Common myeloid progenitor, CD34-positive (primary cell): ENCODE measurements around the gene CPA3. TPM values are rescaled to one million over a fixed set of nuclear protein-coding genes. Genes with fewer than 3 reads are reported as not detected.

Experiments
- CTCF ChIA-PET: fragments of 350-600 bp; sonication (Branson Sonifier 250); formaldehyde crosslinking; loops from one replicate; lab custom pipeline; 2021; ENCODE audit warnings: antibody characterized with exemption; lab: Charles Lee
- POLR2A ChIA-PET: fragments of 350-600 bp; sonication (Branson Sonifier 250); formaldehyde crosslinking; loops from one replicate; lab custom pipeline; 2021; ENCODE audit warnings: antibody characterized with exemption; lab: Charles Lee
- DNase-seq, 3 donors: peaks; one replicate each; pipeline versions ENCODE4 v3.0.0 to v3.0.0-alpha.2; 2013
- H3K27ac ChIP-seq, 2 experiments: 1 replicate in 1 of 2; 2 replicates in 1 of 2; pipeline ENCODE4 v1.7.0; 2013; ENCODE audit warnings: inconsistent platforms in 2 of 2, low read length in 2 of 2, mild to moderate bottlenecking in 2 of 2, low read depth in 1 of 2, moderate library complexity in 1 of 2; ENCODE audit not compliant: severe bottlenecking in 2 of 2, insufficient read depth in 1 of 2, poor library complexity in 1 of 2
- H3K27me3 ChIP-seq, 5 experiments: replicated peaks in 2 of 5; 1 replicate in 3 of 5; 2 replicates in 2 of 5; pipeline versions ENCODE4 v1.6.1 to v1.7.0; 2013; ENCODE audit warnings: low read length in 4 of 5, mild to moderate bottlenecking in 2 of 5, moderate library complexity in 2 of 5, inconsistent platforms in 1 of 5; ENCODE audit not compliant: insufficient read depth in 5 of 5, control insufficient read depth in 4 of 5
- H3K36me3 ChIP-seq, 4 experiments: 1 replicate in 2 of 4; 2 replicates in 2 of 4; pipeline versions ENCODE4 v1.6.1 to v1.7.0; 2013; ENCODE audit warnings: low read length in 3 of 4, control low read depth in 1 of 4, mild to moderate bottlenecking in 1 of 4; ENCODE audit not compliant: control insufficient read depth in 4 of 4, insufficient read depth in 4 of 4
- H3K4me1 ChIP-seq, 4 experiments: 1 replicate in 3 of 4; 2 replicates in 1 of 4; pipeline versions ENCODE4 v1.6.1 to v1.7.1; 2013; ENCODE audit warnings: low read length in 3 of 4, mild to moderate bottlenecking in 3 of 4, control low read depth in 1 of 4, inconsistent platforms in 1 of 4, moderate library complexity in 1 of 4; ENCODE audit not compliant: control insufficient read depth in 4 of 4, insufficient read depth in 4 of 4; ENCODE audit errors: control extremely low read depth in 1 of 4
- H3K4me3 ChIP-seq, 7 experiments: 1 replicate in 4 of 7; 2 replicates in 3 of 7; pipeline versions ENCODE4 v1.5.1 to v1.7.0; 2013; ENCODE audit warnings: mild to moderate bottlenecking in 7 of 7, low read length in 6 of 7, moderate library complexity in 6 of 7, inconsistent platforms in 2 of 7, low read depth in 2 of 7, control low read depth in 1 of 7; ENCODE audit not compliant: insufficient read depth in 4 of 7, control insufficient read depth in 1 of 7; ENCODE audit errors: extremely low read depth in 1 of 7
- H3K9me3 ChIP-seq, 5 experiments: 1 replicate in 4 of 5; 2 replicates in 1 of 5; pipeline versions ENCODE4 v1.6.1 to v1.7.1; 2013; ENCODE audit warnings: low read length in 4 of 5, mild to moderate bottlenecking in 2 of 5, inconsistent platforms in 1 of 5, low read depth in 1 of 5, moderate library complexity in 1 of 5; ENCODE audit not compliant: control insufficient read depth in 4 of 5, insufficient read depth in 2 of 5; ENCODE audit errors: control extremely low read depth in 1 of 5
- WGBS: methylation state at CpG from one replicate; pipeline ENCODE4 v1.1.5; 2013; ENCODE audit not compliant: insufficient coverage; 5-methylcytosine and 5-hydroxymethylcytosine counted together
- polyA plus RNA-seq: library from polyadenylated mRNA; unstranded; fragments of 120-200 nt; gene quantifications from one replicate; pipeline ENCODE4 v1.2.1, GENCODE V29; 2013

The CPA3 gene
- 128 TPM for polyA plus RNA-seq

- H3K4me1 ChIP-seq, result peaks cover 20 to 53% (median 32%) of the 10 kb centered on the region in 4 experiments
- peak; percentile 64 to 92 (median 89) for DNase-seq
- no peaks in the 10 kb centered on the region for H3K27me3 ChIP-seq
- H3K9me3 ChIP-seq, result no peaks in the 10 kb centered on the region
- 0% methylated on average over 1 of the region's 1 CpG for WGBS
- ChIA-PET CTCF (interaction anchor here (0.6 to 11.2 kb wide), 6 partner anchors 9 to 115 kb away, joined by 3 to 155 read pairs (median 4); no protein-coding TSS in a partner anchor), POLR2A (no interaction called here)
- peak within 1 kb of the TSS; percentile 25 to 56 for H3K27ac ChIP-seq
- peak within 1 kb of the TSS in 6 of 7 experiments; percentile 19 to 60 (median 38) for H3K4me3 ChIP-seq
- H3K36me3 ChIP-seq, result no peaks in the 10 kb centered on the region
These were observed at the start of gene CPA3 for GRCh38 chr3:148865049-148865448. Gene CPA3 (plus strand): TSS chr3:148865296. CDS start chr3:148865308, 12 bp downstream.

- no peak overlapping the region for H3K27ac ChIP-seq
- CTCF ChIA-PET, result no interaction called here
- no peaks in the 10 kb centered on the region for H3K36me3 ChIP-seq
- POLR2A ChIA-PET, result no interaction called here
- DNase-seq, result no peak
- no peaks in the 10 kb centered on the region for H3K4me1 ChIP-seq
- peaks cover 0 to under 1% (median 0%) of the 10 kb centered on the region in 5 experiments for H3K27me3 ChIP-seq
- no peak overlapping the region for H3K4me3 ChIP-seq
- H3K9me3 ChIP-seq, result no peaks in the 10 kb centered on the region
- 95% methylated on average over 11 of the region's 11 CpGs for WGBS
These were observed 49.6 kb upstream of the CPA3 start for GRCh38 chr3:148815316-148816110.

- 100% methylated on average over 2 of the region's 2 CpGs for WGBS
- no peaks in the 10 kb centered on the region for H3K36me3 ChIP-seq
- no peak overlapping the region for H3K27ac ChIP-seq
- no peak for DNase-seq
- ChIA-PET POLR2A (no interaction called here), CTCF (no interaction called here)
- no peaks in the 10 kb centered on the region for H3K4me1 ChIP-seq
- H3K4me3 ChIP-seq, result no peak overlapping the region
- H3K9me3 ChIP-seq, result no peaks in the 10 kb centered on the region
- no peaks in the 10 kb centered on the region for H3K27me3 ChIP-seq
These were observed 48.7 kb upstream of the CPA3 start for GRCh38 chr3:148816427-148816826.

GRCh38 chr3:148816981-148817525 lies 48.0 kb upstream of the CPA3 start:
- DNase-seq, result no peak
- CTCF ChIA-PET, result no interaction called here
- no peak overlapping the region for H3K27ac ChIP-seq
- peaks cover 0 to 2% (median 0%) of the 10 kb centered on the region in 5 experiments for H3K9me3 ChIP-seq
- POLR2A ChIA-PET, result no interaction called here
- no peaks in the 10 kb centered on the region for H3K4me1 ChIP-seq
- H3K4me3 ChIP-seq, result no peak overlapping the region
- H3K36me3 ChIP-seq, result no peaks in the 10 kb centered on the region
- no peaks in the 10 kb centered on the region for H3K27me3 ChIP-seq
- no CpG with 5 or more reads among the region's 3 CpGs for WGBS

GRCh38 chr3:148820361-148821245 lies 44.5 kb upstream of the CPA3 start:
- Histone ChIP-seq H3K27ac (no peak overlapping the region), H3K9me3 (peaks cover 0 to 2% (median 0%) of the 10 kb centered on the region in 5 experiments), H3K4me1 (no peaks in the 10 kb centered on the region), H3K36me3 (no peaks in the 10 kb centered on the region), H3K4me3 (no peak overlapping the region), H3K27me3 (no peaks in the 10 kb centered on the region)
- ChIA-PET CTCF (no interaction called here), POLR2A (no interaction called here)
- WGBS, result 94% methylated on average over 4 of the region's 7 CpGs
- DNase-seq, result no peak

GRCh38 chr3:148823026-148823425 lies 42.1 kb upstream of the CPA3 start:
- ChIA-PET CTCF (no interaction called here), POLR2A (no interaction called here)
- DNase-seq, result no peak
- Histone ChIP-seq H3K27ac (no peak overlapping the region), H3K4me1 (peaks cover 0 to 6% (median 1%) of the 10 kb centered on the region in 4 experiments), H3K36me3 (no peaks in the 10 kb centered on the region), H3K27me3 (no peaks in the 10 kb centered on the region), H3K4me3 (no peak overlapping the region), H3K9me3 (peaks cover 0 to 2% (median 0%) of the 10 kb centered on the region in 5 experiments)
- WGBS, result no CpG with 5 or more reads among the region's 1 CpG
